Measurements from ENCODE around the gene TLE3.

Gene TLE3

DNA sequence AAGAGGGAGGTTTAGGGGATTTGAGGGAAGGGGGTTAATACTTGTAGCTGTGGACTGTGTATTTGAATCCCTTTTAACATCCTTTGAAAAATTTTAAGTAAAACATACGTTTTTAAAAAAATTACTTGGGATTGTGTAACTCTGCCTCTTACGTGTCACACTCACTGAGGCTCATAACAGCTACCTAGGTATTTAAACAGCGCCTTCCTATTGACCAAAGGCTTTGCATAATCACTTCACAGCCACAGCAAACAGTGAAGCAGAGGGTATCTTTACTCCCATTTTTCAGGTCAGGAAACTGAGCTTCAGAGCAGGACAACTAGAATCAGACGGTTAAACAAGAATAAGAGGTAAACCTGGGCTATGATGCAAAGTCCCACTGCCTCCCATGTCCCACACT is 95.9 kb downstream of the TLE3 start:
- no peak for DNase-seq (ENCODE audit: low read depth)

GRCh38 chr15:69999392-70000085 is 98.2 kb downstream of the TLE3 start:
- DNase-seq (ENCODE audit: low read depth), result no peak

DNA sequence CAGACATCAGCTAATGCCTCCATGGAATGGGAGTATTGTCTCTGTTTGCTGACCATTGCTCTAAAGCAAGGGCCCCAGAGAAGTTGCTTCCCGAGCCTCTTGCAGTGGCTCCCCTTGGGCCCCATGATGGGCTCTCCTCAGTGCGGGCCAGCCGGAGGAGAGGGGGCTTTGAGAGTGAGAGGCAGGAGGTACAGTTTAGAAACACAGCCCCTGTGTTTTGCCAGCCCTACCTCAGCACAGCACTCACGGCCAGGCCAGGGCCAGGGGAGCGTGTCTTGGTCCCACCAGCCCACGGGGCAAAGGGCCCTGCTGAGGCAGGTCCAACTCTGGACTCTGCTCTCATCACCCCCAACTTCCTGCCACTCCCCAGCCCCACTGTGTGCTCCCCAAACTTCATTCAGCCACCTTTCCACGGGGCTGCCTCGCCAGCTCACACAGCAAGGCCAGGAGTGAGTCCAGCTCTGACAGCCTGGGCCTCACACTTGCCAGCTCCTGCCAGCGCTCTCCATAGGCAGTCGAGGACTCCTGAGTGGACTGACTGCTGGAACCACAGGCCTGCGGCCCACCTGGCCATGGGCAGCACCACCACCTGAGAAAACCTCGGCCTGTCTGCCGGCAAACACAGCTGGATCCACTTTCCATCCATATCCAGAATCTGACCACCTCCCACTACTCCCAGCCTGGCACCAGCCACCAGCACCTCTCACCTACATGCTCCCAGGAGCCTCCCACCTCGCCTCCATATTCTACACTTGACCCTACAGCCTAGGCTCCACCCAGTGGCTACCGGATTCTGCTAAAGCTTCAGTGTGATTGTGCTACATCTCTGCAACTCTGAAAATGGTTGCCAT is 99.0 kb downstream of the TLE3 start:
- DNase-seq (ENCODE audit: low read depth), result no peak

- no peak for DNase-seq (ENCODE audit: low read depth)
Observed at GRCh38 chr15:69997813-69998212, 99.9 kb downstream of the TLE3 start.
